Right atrium auricular region (tissue), 2 donors: Measurements from ENCODE around the gene SMAD6. TPM values are rescaled to one million over a fixed set of nuclear protein-coding genes. Genes with fewer than 3 reads are reported as not detected.

Experiments
- DNase-seq: peaks from one replicate; pipeline ENCODE4 v3.0.0-alpha.2; 2019; ENCODE audit warnings: low spot score
- H3K27ac ChIP-seq, 2 donors: fragments of 200-600 bp; sonication (generic); 1 replicate in 1 of 2; 2 replicates in 1 of 2; pipeline ENCODE4 v1.5.1; 2016 to 2019
- H3K27me3 ChIP-seq, 2 donors: fragments of 200-600 bp; sonication (generic); one replicate each; pipeline versions ENCODE4 v1.5.1 to v1.6.0; 2017 to 2019
- H3K36me3 ChIP-seq: fragments of 200-600 bp; sonication (generic); one replicate; pipeline ENCODE4 v1.5.1; 2016
- H3K4me1 ChIP-seq, 2 donors: fragments of 200-600 bp; sonication (generic); one replicate each; pipeline versions ENCODE4 v1.5.1 to v1.6.0; 2017 to 2019
- H3K4me3 ChIP-seq, 2 donors: fragments of 200-600 bp; sonication (generic); 1 replicate in 1 of 2; 2 replicates in 1 of 2; pipeline ENCODE4 v1.5.1; 2017 to 2019; ENCODE audit warnings: mild to moderate bottlenecking in 1 of 2, moderate library complexity in 1 of 2
- H3K9me3 ChIP-seq, 2 donors: fragments of 200-600 bp; sonication (generic); one replicate each; pipeline ENCODE4 v1.5.1; 2019
- CTCF ChIP-seq, 2 donors: fragments of 200-600 bp; sonication (generic); IDR thresholded peaks; one replicate each; pipeline ENCODE4 v1.5.1; 2019; ENCODE audit warnings: antibody characterized with exemption in 2 of 2
- total RNA-seq, 2 donors: library from RNA; depleted of rRNA; stranded (reverse); fragments of >200 nt; gene quantifications; one replicate each; pipeline ENCODE4 v1.1.0, GENCODE V29; 2016

The SMAD6 gene
- total RNA-seq, 2 donors from 2014 or later = 20.8 to 104 TPM

GRCh38 chr15:66708389-66708788 is 6.4 kb downstream of the SMAD6 start:
- DNase-seq = no peak
- TF ChIP-seq CTCF (IDR thresholded peaks at IDR 0.05) = no peak
- H3K4me1 ChIP-seq = peaks cover 0 to 43% of the 10 kb centered on the region in 2 donors
- H3K36me3 ChIP-seq = no peaks in the 10 kb centered on the region
- no peak overlapping the region for H3K4me3 ChIP-seq
- H3K9me3 ChIP-seq = no peaks in the 10 kb centered on the region
- H3K27me3 ChIP-seq = no peaks in the 10 kb centered on the region
- no peak overlapping the region for H3K27ac ChIP-seq

DNA sequence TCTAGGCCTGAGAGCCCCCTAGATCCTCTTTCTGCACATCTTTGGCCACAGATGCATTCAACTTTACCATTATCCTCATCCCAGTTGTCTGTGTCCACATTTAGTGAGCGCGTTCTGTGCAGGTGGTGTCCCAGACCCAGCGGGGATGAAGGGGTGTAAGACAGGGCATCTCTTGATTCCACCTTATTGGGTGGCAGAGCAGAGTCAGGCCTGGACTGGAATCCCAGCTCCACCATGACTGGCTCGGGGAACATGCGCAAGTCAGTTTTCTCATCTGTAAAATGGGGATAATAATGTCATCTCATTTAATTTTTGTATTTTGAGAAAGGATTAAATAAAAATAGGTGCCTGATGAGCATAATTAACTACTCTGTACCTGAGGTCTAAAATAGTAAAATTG is 7.8 kb downstream of the SMAD6 start:
- no peak for DNase-seq
- Histone ChIP-seq H3K36me3 (no peaks in the 10 kb centered on the region), H3K27me3 (no peaks in the 10 kb centered on the region), H3K4me1 (peaks cover 0 to 47% of the 10 kb centered on the region in 2 donors), H3K4me3 (no peak overlapping the region), H3K27ac (no peak overlapping the region), H3K9me3 (no peaks in the 10 kb centered on the region)
- no peak for TF ChIP-seq CTCF (IDR thresholded peaks at IDR 0.05)

DNA sequence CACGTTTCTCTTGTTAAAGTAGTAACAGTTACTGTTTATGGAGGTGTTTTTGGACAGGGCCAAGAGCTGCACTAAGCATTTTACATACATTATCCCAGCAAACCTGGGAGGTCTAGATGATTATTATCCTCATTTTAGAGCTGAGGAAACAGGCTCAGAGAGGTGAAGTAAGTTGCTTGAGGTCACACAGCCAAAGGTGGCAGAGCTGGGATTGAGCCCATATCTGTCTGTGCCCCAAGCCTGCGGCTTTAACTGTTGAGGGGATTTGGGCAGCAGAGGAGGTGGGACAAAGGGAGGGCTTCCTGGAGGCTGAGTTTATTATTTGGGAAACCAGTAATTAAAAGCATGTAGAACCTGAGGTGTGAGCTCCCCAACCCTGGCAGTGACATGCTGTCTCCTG is 9.2 kb downstream of the SMAD6 start:
- no peak for TF ChIP-seq CTCF (IDR thresholded peaks at IDR 0.05)
- DNase-seq = no peak
- H3K4me3 ChIP-seq = no peak overlapping the region
- H3K4me1 ChIP-seq = peaks cover 0 to 46% of the 10 kb centered on the region in 2 donors
- no peaks in the 10 kb centered on the region for H3K27me3 ChIP-seq
- no peaks in the 10 kb centered on the region for H3K36me3 ChIP-seq
- no peaks in the 10 kb centered on the region for H3K9me3 ChIP-seq
- no peak overlapping the region for H3K27ac ChIP-seq

DNA sequence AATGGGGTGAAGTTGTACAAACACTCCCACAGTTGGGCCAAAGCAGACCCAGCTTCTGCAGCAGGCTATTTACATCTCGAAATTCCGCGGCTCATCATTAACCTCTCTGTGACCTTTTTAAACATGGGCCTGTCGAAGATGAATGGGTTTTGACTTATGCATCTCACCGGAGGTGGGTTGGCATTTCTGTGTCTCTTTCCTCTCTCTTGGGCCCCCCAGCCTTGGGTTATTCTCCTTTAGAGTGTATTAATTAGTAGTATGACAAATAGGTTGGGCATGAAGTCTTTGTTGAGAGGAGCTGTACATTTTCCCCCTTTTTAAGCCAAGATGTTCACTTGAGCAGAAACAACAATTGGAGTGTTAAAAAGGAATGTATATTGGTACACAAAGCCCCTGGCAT is 9.8 kb downstream of the SMAD6 start:
- no peaks in the 10 kb centered on the region for H3K9me3 ChIP-seq
- H3K27ac ChIP-seq = no peak overlapping the region
- no peak overlapping the region for H3K4me3 ChIP-seq
- no peak for TF ChIP-seq CTCF (IDR thresholded peaks at IDR 0.05)
- no peak for DNase-seq
- no peaks in the 10 kb centered on the region for H3K27me3 ChIP-seq
- peaks cover 0 to 44% of the 10 kb centered on the region in 2 donors for H3K4me1 ChIP-seq
- H3K36me3 ChIP-seq = peaks cover 2% of the 10 kb centered on the region

DNA sequence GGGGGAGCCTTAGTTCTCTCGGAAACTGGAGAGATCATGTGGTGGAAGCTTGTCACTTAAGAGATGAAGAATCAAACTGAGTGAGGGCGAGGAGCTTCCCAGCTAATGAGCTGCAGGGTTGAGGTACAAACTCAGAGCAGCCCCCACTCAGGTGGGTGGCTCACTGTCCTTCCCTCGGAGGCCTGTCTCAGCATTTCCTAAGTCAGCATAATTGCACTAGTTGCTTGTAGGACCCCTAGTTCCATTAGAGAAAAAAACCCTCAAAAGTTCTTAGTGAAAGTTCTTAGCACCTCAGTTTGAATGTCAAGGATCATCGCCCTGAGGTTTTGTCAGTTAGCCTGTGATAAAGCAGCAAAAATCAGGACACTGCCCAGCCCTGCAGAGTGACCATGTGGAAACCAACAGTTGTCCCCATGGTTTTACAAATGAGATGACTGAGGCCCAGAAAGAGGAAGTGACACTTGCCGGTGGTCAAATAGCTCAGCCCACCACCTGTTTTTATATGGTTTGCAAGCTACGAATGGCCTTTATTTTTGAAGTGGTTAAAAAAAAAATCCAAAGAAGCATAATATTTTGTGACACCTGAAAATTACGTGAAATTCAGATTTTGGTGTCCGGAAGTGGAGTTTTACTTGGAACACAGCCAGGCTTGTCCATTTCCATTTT is 11.9 kb downstream of the SMAD6 start:
- H3K9me3 ChIP-seq = no peaks in the 10 kb centered on the region
- no peaks in the 10 kb centered on the region for H3K27me3 ChIP-seq
- TF ChIP-seq CTCF (IDR thresholded peaks at IDR 0.05) = no peak
- peaks cover 12% of the 10 kb centered on the region for H3K36me3 ChIP-seq
- DNase-seq = no peak
- no peak overlapping the region for H3K27ac ChIP-seq
- peaks cover 0 to 47% of the 10 kb centered on the region in 2 donors for H3K4me1 ChIP-seq
- no peak overlapping the region for H3K4me3 ChIP-seq

- Histone ChIP-seq H3K4me1 (peaks cover 0 to 52% of the 10 kb centered on the region in 2 donors), H3K9me3 (no peaks in the 10 kb centered on the region), H3K27ac (no peak overlapping the region), H3K27me3 (no peaks in the 10 kb centered on the region), H3K4me3 (no peak overlapping the region), H3K36me3 (peaks cover 12% of the 10 kb centered on the region)
- no peak for TF ChIP-seq CTCF (IDR thresholded peaks at IDR 0.05)
- DNase-seq = no peak
These were observed 12.5 kb downstream of the SMAD6 start for GRCh38 chr15:66714543-66714981.
